ENCODE data around the gene SMARCA5. TPM values are rescaled to one million over a fixed set of nuclear protein-coding genes. Genes with fewer than 3 reads are reported as not detected.

The SMARCA5 gene
- total and polyA plus RNA-seq, 10 of the 15 experiments (the other 5 are each of a cell fraction or from before 2014, with no cell fraction given), result 21.7 to 69.6 (median 37.4) TPM

GRCh38 chr4:143558286-143558685 lies 44.8 kb downstream of the SMARCA5 start:
- no peak overlapping the region for H3K9ac ChIP-seq (ENCODE audit: control insufficient read depth, insufficient read depth, low read length)
- no peak overlapping the region for H3K27ac ChIP-seq (ENCODE audit: control insufficient read depth, insufficient read depth)
- TF ChIP-seq ZZZ3 (IDR thresholded peaks at IDR 0.05; ENCODE audit: control insufficient read depth, insufficient read length, low read depth) (no peak), MYB (IDR thresholded peaks at IDR 0.05; ENCODE audit: borderline replicate concordance, low read depth, low read length) (no peak), KDM1A (IDR thresholded peaks at IDR 0.05; ENCODE audit: borderline replicate concordance) (no peak)
- intact Hi-C loops (cut with micrococcal nuclease; ENCODE audit: unreplicated experiment), result loop anchor here (2.0 to 10.0 kb wide), 3 partner anchors 214 to 587 kb away; partner anchors contain the start of gene GYPA
- DNase-seq (ENCODE audit: low read depth, low spot score) (no peak), ATAC-seq (no peak), FAIRE-seq (no peak)
- in situ Hi-C loops (cut with MboI), result loop anchor here (25.0 kb wide), 1 partner anchor 354 kb away; the partner anchor contains the start of gene GYPE
- no peaks in the 10 kb centered on the region; a peak in 2 of 4 replicates for H3K36me3 ChIP-seq (ENCODE audit: control insufficient read depth in 2 of 2, insufficient read depth in 2 of 2, low read length in 1 of 2)
- no peak overlapping the region for H3K4me2 ChIP-seq (ENCODE audit: control insufficient read depth, insufficient read depth)
- no peaks in the 10 kb centered on the region for H3K9me3 ChIP-seq (replicated peaks; ENCODE audit: control insufficient read depth, insufficient read depth, low read length)
- ChIA-PET RAD21 (ENCODE audit: unreplicated experiment) (interaction anchor here (0.7 to 2.1 kb wide), 5 partner anchors 15 to 422 kb away, joined by 3 to 7 read pairs (median 4); no protein-coding TSS in a partner anchor), SMC1A (ENCODE audit: uncharacterized antibody, unreplicated experiment) (interaction anchor here (0.7 to 1.9 kb wide), 3 partner anchors 11 to 341 kb away, joined by 3 to 10 read pairs (median 7); no protein-coding TSS in a partner anchor), CTCF (interaction anchor here (0.6 to 2.3 kb wide), 18 partner anchors 9 to 1000 kb away, joined by 3 to 17 read pairs (median 3); no protein-coding TSS in a partner anchor), POLR2A (interaction anchor here (0.7 kb wide), 1 partner anchor 10 kb away, joined by 3 read pairs; no protein-coding TSS in a partner anchor)
- H3K4me1 ChIP-seq (ENCODE audit: control insufficient read depth, insufficient read depth, low read length), result peaks cover 18% of the 10 kb centered on the region
- BruUV-seq (replicated peaks), result no TSS peak
- no peak overlapping the region for H2AFZ ChIP-seq (ENCODE audit: control insufficient read depth, low read depth, low read length)
- H3K4me3 ChIP-seq, result no peak overlapping the region
- 100% methylated on average over 2 of the region's 2 CpGs for WGBS (ENCODE audit: insufficient coverage, insufficient replicate concordance, low lambda C conversion rate, missing lambda C conversion rate)
- no peaks in the 10 kb centered on the region for H4K20me1 ChIP-seq (ENCODE audit: control insufficient read depth, insufficient read depth)
- no peaks in the 10 kb centered on the region for H3K27me3 ChIP-seq (replicated peaks in 1 of 2; ENCODE audit: control insufficient read depth in 2 of 2, insufficient read depth in 2 of 2, low read length in 1 of 2)
- no peaks in the 10 kb centered on the region for H3K79me2 ChIP-seq (ENCODE audit: control insufficient read depth, insufficient read depth, low read length)
